IPS-NIHi7 (cell line): ENCODE measurements around the gene KLF17.
"Not testable (repeated sequence)": the region's sequence is repeated elsewhere in the genome, so short reads cannot be mapped to it uniquely, and the experiment has no call there.

Source experiments
- DNase-seq: peaks from one replicate; pipeline ENCODE4 v3.0.0; 2012; ENCODE audit warnings: mixed read lengths; ENCODE audit errors: extremely low spot score

Gene KLF17

GRCh38 chr1:44108971-44109370 is 9.7 kb upstream of the KLF17 start:
- DNase-seq: no peak

GRCh38 chr1:44110916-44111315 is 7.7 kb upstream of the KLF17 start:
- DNase-seq: no peak

GRCh38 chr1:44111861-44112260 is 6.8 kb upstream of the KLF17 start:
- no peak for DNase-seq

- DNase-seq: no peak
Observed at GRCh38 chr1:44112486-44112885, 6.1 kb upstream of the KLF17 start.

- no peak for DNase-seq
Observed at GRCh38 chr1:44113095-44113609, 5.5 kb upstream of the KLF17 start.

- no peak for DNase-seq
Observed at GRCh38 chr1:44114098-44114497, 4.5 kb upstream of the KLF17 start.

- not testable (repeated sequence) for DNase-seq
Observed at GRCh38 chr1:44117272-44117671, 1.3 kb upstream of the KLF17 start.

- DNase-seq: peak; percentile 27
Observed at GRCh38 chr1:44119525-44119924, 904 bp downstream of the KLF17 start.

- DNase-seq: no peak
Observed at GRCh38 chr1:44120398-44120949, 1.9 kb downstream of the KLF17 start.

GRCh38 chr1:44129616-44130500 is 11.2 kb downstream of the KLF17 start:
- no peak for DNase-seq

- DNase-seq: no peak
Observed at GRCh38 chr1:44131411-44131810, 12.8 kb downstream of the KLF17 start.

GRCh38 chr1:44134071-44134920 is 15.7 kb downstream of the KLF17 start:
- DNase-seq: peak; percentile 10

GRCh38 chr1:44135886-44136285 is 17.3 kb downstream of the KLF17 start:
- DNase-seq: no peak

- DNase-seq: no peak
Observed at GRCh38 chr1:44138239-44138638, 19.6 kb downstream of the KLF17 start.

GRCh38 chr1:44139565-44139964 is 20.9 kb downstream of the KLF17 start:
- not testable (repeated sequence) for DNase-seq

- DNase-seq: no peak
Observed at GRCh38 chr1:44141531-44141930, 22.9 kb downstream of the KLF17 start, which contains the start of gene KLF18. KLF18 (minus strand) TSS chr1:44141631; CDS start chr1:44141631, 0 bp downstream.

GRCh38 chr1:44144962-44145756 is 26.5 kb downstream of the KLF17 start:
- DNase-seq: no peak

- peak; percentile 43 for DNase-seq
Observed at GRCh38 chr1:44146536-44147361, 28.1 kb downstream of the KLF17 start.

- DNase-seq: no peak
Observed at GRCh38 chr1:44147582-44147981, 29.0 kb downstream of the KLF17 start.

- DNase-seq: no peak
Observed at GRCh38 chr1:44151332-44151731, 32.7 kb downstream of the KLF17 start.
